ENCODE results near the gene OSBP2.

The OSBP2 gene

DNA sequence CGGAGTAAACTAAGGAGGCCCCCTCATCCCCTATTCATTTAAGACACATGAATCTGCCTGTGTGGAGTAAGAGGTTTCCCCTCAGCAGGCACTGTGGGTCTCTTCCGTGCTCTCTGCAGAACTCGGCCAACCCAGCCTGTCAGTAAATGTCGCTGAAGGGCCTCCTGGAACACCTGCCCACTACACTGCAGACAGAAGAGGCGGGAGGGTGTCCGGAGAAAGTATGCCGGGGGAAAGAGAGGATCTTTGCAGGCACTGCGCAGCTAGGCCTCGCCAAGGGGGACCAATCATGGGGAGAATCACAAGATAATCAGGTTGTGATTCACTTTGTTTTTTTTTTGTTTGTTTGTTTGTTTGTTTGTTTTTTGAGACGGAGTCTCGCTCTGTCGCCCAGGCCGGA lies 163.1 kb downstream of the OSBP2 start:
- DNase-seq = no peak

DNA sequence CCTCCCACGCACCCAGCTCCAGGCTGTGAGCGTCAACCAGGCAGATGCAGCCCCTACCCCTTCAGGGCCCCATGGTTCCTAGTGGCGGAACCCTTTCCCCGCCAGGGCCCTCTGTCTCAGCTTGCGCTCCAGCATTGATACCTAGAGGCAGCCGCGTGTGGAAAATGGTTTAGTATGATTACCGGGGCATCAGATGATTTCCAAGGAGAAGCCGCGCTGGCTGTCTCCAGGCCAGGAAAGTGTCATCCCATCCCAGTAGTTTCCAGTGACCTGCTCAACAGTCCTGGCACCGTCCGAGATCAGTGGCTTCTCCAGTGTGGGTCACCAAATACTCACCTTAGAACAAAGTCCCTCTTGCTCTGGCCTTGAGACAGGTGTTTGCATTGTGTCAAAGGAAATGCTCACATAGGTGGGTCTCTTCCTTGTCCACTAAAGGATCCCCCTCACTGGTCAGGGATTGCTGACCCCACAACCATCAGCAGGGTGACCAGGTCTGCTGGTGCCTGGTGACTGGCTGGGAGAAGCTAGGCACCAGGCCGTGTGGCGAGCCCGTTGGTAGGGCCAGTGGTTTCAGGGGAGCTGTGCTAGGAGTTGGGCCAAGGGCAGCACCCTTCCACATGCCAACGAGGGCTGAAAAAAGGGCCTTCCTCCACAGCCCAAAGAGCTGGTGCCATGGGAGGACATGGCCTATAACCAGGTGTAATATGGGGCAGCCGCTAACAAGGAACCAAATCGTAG lies 164.5 kb downstream of the OSBP2 start:
- no peak for DNase-seq

DNA sequence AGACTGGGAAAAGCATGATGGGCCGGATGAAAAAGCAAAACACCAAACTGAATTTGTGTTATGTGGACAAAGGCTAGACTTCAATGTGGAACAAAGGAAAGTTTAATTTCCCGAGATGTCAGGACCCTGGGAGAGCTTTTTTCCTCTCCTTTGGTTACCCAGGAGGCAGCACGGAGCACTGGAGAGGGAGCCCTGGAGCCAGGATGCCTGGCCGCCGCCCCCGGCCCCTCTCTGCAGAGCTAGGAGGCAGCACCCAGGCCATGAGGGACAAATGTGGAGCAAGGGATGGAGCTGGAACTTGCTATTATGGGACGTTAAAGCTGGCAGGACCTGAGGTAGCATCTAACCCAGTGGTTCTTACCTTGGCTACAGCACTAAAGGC lies 165.0 kb downstream of the OSBP2 start:
- no peak for DNase-seq

DNA sequence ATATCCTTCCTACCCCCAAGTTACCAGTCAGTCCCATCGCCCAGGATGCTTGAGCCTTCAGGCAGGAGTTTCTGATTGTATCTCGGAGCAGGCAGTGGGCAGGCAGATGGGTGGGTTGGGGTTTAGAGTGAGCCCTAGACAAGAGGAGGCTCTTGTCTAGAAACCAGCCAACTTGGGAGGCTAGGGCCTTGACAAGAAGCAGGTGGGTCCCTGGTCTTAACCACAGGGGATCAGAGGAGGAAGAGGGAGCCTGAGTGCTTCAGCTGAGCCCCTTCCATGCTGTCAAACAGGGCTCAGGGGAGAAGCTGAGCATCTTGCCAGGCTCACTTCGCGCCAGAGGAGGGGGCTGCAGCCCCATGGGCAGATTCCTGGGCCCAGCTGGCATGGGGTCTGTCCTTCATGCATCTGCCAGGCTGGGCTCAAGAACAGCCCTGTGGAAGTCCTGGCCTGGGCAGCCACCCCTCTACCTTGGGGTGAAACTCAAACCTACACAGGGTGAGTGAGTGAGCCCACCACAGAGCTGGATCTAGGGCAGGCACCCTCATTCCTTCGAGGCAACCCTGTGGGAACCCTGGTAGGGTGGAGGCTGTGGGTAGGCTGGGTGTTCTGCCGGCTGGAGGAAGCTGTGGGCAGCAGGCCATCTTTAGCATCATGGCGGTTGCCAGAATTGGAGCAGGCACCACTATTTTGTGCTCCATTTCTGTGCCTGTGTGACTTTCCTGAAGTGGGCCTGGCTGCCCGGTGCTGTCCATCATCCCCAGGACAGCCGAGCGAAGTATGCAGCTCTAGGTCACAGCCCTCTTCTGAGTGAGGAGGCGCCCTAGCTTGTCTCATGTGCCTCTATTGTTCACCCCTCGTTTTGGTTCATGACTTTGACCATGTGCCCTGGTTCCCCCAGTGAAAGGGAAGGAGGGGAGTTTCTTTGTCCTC lies 165.8 kb downstream of the OSBP2 start:
- no peak for DNase-seq

DNA sequence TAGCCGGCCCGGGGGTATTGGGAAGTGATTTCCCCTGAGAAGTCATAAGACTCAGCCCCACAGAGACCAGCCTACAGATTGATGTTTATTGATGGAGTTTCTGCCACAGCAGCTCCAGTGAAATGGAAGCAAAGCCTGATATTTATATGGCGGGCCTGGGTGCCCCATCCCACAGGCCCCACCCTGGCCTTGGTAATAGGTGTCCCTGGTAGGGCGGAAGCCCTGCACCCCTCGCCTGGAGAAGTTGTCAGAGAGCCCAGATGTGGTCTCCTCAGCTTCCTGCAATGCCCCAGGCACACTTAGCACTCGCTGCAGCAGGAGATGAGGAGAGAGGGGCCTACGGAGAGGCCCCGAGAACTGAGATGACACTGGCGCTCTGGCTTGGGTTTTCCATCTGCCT lies 166.5 kb downstream of the OSBP2 start:
- no peak for DNase-seq

DNA sequence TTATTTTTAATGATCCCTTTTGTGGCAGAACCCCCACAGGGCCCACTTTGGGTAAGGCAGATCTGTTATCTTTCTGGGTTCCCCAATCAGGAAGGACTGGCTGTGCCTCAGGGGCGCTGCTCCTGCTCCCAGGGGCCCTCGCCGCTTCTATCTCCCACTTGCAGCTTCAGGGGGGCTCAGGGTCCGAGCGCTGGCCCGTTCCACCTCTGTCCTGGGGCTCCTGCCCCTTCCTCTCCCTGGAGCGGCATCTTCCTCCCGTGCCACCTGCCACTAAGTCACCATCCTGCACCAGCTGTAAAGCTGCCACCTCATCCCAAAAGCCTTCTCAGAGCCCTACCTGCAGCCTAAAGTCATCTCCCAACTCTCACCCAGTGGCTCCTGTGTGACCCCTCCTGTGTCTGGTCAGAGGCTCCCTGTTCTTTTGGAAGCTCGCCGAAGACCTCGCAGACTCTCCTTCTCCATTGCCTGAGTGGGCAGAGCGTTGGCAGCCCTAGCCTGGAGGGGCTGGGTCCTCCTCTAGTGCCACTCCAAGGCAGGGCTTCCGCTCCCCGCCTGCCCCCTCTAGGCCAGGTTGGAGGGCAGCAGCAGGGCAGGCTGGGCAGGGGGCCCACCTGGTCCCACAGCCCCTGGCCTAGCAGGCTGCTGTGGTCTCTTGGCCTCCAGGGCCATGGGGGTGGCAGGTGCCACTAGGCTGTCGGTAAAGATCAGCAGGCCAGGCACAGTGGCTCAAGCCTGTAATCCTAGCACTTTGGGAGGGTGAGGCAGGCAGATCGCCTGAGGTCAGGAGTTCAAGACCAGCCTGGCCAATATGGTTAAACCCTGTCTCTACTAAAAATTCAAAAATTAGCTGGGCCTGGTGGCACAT lies 167.2 kb downstream of the OSBP2 start:
- DNase-seq = no peak

DNA sequence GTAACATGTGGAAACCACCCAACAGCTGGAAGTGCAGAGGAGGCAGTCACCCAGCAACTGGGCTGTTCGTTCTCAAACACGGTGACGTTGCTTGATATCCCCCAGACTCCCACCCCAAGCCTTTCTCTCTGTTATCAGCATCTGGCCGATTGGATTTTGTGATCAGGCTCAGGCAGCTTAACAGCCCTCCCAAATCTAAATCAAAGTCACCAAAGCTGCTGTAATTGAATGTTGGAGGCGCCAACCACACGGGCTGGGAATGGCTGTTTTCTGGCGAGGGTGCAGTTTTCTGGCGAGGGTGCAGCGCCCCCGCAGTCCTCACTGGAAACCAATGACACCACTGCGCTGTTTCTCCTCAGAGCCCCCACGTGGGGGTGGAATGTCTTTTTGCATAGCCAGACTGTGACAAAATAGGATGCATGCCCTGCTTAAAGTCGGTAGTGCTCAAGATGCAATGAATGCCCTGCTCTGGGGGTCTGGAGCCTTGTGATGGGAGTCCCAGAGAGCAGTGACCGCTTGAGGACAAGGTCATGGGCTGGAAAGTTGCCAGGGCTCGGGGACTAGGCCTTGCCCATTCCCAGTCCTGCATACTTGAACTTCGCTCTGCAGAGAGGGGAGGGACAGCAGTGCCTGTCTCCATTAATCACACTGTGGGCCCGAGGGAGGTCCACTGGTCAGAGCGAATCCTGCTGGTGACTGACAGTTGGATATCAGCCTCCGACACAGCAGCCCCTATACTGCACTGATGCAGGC lies 168.6 kb downstream of the OSBP2 start:
- DNase-seq = no peak

DNA sequence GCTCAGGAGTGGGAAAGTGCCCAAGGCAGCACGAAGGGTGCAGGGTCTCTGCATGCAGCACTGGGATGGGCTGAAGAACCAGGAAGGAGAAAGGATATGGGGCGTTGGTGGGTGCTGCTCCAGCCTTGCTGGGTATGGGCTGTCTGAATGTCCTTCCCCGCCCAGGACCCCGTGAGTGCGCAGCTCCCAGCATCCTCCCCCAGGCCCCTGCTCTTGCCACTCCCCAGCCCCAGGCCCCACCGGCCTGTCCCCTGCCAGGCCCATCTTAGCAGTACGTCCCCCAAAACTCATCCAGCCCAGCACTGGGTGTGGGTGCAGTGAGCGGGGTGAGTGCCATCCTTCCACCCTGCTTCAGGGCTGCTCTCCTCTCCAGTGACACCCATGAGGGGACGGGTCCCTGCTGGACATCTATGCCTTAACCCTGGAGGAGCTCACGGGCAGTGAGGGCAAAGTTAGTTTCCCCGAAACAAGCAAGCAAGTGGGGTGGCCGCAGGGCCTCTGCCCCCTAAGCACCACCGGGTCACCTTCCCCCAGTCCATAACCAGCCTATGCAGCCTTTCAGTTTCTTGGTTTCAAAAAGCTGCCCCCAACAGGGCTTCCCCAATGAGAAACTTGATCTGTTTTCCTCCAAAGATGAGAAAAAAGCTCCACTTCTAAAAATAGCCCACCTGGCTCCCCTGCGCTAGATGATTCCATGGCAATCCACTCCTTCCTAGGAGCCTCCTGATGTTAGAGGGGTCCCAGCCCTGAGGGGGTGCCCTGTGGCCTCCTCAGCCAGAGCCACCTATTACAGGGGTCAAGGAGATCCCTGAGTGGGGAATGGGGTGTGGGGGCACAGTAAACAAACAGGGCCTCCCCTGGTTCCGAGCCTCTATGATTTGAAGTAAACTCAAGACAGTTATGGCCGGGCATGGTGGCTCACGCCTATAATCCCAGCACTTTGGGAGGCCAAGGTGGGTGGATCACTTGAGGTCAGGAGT lies 170.1 kb downstream of the OSBP2 start:
- no peak for DNase-seq

DNA sequence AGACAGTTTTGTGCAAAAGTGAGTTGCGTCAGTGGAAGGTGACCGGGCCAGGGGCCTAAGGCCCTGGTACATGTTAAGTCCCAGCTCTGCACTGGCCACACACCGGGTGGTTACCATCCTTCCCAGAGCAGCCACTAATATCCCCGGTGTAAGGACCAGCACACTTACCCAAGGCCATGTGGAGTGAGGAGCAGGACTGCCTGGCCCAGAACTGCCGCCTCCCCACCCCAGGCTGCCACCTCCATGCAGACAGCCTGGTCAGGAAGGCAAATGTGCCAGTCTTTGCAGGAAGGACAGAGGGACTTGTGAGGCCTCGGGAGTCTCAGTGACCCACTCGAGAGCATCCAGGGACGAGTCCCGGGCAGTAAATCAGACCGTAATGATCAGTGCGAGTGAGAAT lies 171.0 kb downstream of the OSBP2 start:
- DNase-seq = no peak

DNA sequence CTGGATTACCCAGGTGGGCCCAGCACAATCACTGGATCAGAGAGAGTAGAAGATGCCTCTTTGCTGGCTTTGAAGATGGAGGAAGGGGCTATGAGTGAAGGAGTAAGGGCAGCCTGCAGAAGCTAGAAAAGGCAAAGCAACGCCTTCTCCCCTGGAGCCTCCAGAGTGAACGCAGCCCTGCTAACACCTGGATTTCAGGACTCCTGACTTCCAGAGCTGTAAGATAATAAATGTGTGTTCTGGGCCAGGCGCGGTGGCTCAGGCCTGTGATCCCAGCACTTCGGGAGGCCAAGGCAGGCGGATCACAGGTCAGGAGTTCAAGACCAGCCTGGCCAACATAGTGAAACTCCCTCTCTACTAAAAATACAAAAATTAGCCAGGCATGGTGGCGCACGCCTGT lies 171.5 kb downstream of the OSBP2 start:
- DNase-seq = no peak

DNA sequence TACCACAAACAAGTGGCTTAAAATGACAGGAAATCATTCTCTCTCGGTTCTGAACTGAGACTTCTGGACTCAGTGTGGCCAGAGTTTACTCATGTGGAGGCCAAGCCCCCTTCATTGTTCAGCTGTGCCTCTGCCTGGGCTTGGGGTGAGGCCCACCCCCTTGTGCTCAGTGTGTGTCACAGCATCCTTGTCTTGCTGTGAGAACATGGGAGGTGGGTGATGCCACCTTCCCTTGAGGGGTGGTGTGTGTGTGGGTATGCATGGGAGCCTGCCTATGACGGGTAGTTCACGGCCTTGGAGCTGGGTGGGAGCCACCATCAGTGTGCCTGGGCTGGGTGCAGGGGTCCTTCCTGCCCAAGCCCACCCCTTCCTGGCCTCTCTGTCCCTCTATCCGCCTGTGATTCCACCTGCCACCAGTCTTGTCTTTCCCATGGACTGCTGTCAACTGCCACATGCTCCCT lies 172.2 kb downstream of the OSBP2 start:
- no peak for DNase-seq

DNA sequence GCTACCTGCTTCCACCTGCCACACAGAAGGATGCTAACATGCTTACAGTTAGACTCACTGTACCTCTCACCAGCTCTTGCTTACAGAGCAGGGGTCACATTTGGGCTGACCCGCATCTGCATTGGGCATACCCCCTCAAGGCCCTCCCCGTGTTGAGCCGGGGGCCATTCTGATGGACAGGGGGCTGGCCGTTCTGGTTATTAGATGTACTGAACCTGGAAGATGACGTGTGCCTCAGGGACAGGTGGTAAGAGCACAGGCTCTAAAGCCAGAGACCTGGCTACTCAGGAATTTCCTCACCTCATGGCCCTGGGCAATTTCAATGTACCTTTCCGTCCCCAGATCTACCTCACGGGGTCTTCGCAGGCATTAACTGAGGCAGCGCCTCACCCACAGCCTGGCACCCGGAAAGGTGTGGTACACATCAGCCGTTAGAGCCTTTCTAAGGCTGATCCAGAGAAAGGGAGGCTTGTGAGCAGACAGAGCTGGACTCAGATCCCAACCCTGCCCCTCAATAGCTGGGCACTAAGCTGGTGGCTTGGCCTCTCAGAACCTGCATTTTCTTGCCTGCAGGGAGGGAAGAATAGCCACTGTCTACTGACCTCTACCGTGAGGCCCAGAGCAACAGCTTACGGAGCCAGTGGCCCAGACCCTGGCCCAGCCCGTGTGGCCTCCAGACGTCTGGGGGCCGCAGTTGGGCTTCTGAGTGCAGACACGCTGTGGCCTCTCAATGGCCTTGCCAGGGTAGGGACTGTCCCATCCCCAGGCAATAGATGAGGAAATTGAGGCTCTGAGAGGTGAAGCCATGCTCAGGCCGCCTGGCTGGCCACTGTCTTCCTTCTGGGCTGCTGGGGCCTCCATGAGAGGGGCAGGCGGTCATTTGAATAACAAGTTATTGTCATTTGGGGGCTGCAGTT lies 173.3 kb downstream of the OSBP2 start:
- no peak for DNase-seq

DNA sequence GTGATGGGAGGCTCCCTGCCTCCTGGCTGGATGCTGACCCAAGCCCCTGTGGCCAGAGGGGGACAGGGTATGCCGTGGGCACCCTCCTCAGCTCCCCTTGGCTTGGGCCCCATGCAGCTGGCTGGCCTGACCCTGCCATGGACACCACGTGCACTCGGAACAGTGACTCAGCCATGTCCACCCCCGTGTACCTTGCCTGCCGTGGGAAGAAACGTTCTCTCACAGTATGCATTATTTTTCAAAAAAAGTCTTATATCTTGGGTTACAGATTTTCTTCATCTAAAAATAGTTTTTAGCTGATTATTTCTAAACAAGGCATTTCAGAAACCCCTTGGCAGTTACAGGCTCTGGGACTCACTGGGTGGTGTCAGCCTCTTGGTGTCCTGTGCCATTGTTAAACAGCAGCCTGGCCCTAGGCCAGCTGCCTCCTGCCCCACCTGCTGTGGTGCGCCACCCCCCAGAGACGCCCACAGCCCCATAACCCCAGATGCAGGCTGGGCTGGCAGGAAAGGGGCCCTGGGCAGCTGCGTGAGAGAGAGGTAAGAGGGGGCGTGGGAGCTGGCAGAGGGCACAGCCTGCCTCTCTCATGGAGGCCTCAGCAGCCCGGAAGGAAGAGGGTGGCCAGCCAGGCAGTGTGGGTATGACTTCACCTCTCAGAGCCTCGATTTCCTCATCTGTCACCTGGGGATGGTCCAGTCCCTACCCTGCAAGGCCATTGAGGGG lies 174.2 kb downstream of the OSBP2 start:
- no peak for DNase-seq

DNA sequence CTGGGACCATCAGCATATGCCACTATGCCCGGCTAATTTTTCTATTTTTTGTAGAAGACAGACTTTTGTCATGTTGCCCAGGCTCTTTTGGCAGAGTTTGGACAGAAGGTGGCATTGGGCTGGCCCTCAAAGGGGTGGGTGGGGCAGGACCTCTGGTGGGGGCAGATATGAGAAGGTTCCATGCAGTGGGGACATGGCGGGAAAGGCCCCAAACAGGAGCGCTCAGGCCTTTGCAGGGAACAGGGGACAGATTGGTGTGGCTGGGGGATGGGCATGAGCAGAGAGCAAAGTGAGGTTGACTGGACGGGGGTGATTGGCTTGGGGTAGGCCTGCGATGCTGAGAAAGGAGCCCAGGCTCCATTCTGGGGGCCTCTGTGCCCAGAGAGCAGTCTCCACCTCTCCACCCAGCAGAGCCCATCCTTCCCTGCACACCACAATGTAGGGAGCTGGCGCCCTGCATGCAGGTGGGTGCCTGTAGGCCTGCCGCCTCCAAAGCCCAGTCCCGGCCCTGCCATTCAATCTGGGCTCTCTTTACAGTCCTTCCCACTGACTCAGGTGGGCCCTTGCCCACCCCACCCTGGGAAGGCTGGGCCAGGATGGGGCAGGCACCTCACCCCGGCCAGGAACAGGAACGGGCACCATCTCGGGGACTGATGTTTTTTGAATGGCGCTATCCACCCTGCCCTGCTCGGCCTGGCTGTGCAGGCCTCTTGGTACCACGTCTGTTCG lies 175.2 kb downstream of the OSBP2 start:
- DNase-seq = no peak

DNA sequence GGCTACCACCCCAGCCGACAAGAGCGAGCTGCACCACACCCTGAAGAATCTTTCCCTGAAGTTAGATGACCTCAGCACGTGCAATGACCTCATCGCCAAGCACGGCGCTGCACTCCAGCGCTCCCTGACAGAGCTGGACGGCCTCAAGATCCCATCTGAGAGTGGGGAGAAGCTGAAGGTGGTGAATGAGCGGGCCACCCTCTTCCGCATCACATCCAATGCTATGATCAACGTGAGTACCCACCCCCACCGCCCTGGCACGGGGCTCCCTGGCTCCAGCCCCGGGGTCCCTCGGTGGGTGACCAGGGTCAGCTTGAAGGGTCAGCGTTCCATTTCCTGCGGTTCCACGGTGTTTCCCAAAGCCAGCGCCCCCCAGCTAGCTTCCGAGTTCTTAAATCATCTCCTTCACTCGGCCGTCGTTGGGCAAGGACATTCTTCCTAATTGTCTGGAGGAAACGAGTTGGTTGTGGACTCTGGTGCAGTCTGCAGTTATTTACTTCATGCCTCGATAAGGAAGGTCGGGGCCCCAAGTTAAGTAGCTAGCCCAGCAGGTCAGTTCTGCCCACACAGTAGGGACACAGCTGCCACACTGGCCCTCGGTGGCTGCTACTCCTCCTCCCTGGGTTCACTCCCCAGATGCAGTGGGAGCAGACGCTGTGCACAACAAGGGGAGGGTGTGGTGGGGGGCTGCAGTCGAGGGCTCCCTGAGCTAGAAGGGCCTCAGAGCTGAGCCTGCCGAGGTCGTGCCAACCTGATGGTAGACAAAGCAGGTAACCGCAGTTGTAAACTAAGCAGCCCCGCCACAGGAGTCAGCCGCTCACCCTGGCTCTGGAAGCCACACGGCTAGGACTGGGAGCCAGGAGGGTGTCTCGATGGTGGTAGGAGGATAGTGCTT lies 176.0 kb downstream of the OSBP2 start:
- no peak for DNase-seq

DNA sequence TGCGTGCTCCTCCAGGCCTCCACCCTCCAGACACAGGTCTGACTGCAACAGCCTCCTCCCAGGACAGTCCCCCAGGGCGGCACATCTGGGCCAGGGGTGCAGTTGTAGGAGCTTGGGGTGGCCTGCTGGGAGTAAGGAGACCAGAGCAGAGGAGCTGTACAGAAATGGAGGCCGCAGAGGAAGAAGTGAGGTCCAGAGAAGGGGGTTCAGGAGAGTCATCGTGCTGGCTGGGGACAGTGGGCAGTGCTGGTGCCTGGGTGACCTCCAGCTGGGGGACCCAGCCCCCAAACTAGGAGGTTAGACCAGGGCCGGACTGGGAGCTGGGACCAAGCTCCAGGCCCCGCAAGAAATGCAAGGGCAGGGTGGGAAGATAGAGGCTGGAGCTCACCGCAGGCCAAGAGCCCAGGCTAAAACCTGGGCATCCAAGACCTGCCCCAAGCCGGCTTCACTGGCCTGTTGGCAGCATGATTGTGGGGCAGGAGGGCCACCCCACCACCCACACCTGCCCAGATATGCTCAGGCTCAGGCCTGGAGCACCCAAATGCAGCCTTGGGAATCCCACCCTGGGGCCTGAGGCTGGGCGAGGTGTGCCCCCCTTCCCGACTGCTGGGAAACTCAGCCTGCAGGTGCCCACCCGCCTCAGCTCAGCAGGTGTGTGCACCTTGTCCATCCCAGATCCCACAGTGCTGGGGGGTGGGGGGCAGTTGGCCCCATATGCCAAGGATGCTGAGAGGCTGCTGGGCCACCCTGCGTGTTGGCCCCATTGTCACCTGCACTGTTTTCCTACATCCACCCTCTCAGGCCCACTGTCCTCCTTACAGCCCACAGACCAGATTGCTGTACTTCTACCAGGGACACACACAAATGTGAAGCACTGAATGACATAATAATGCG lies 177.0 kb downstream of the OSBP2 start:
- DNase-seq = no peak
